Colonic mucosa (tissue), 4 donors: ENCODE data around the gene ITGB3BP. TPM values are rescaled to one million over a fixed set of nuclear protein-coding genes. Genes with fewer than 3 reads are reported as not detected.

Experiments used
- DNase-seq: peaks from one replicate; pipeline ENCODE4 v3.0.0-alpha.2; 2020
- H3K27ac ChIP-seq: fragments of 200-600 bp; one replicate; pipeline ENCODE4 v1.8.0; 2021
- H3K27me3 ChIP-seq: fragments of 200-600 bp; one replicate; pipeline ENCODE4 v1.8.0; 2021
- H3K36me3 ChIP-seq: fragments of 200-600 bp; one replicate; pipeline ENCODE4 v1.8.0; 2021
- H3K4me1 ChIP-seq: fragments of 200-600 bp; one replicate; pipeline ENCODE4 v1.8.0; 2021; ENCODE audit warnings: mild to moderate bottlenecking
- H3K4me3 ChIP-seq: fragments of 200-600 bp; one replicate; pipeline ENCODE4 v1.8.0; 2021
- H3K9ac ChIP-seq, 2 donors: one replicate each; pipeline ENCODE4 v1.7.0; 2013; ENCODE audit warnings: control low read depth in 2 of 2, low read depth in 2 of 2, low read length in 2 of 2
- H3K9me3 ChIP-seq: fragments of 200-600 bp; one replicate; pipeline ENCODE4 v1.8.0; 2021
- intact Hi-C: fragments of 100-400 bp; cut with DNase I; formaldehyde crosslinking; loops from one replicate; pipeline ENCODE4 v1.14.1; 2022
- total RNA-seq, 2 donors: library from RNA; stranded (reverse); fragmentation: NEBNext Ultra II Directional in 1 of 2; extraction: Animal tissue kit (Norgen Biotek cat#: 25700) in 1 of 2; gene quantifications; one replicate each; pipeline ENCODE4 v1.2.1, GENCODE V29; 2021
- TF ChIP-seq, protein P1 (sequence below): fragments of 200-600 bp; IDR thresholded peaks from one replicate; pipeline ENCODE4 v1.8.0; 2022; ENCODE audit warnings: antibody characterized with exemption, mild to moderate bottlenecking
- donor health status: healthy.
- donor health status: DM: no; HTN: no; CAD: no.
- donor health status: DM: no; HTN: no; CAD: no.

ITGB3BP gene
- total RNA-seq, 2 donors from 2014 or later, result 14.5 to 19.7 TPM

DNA sequence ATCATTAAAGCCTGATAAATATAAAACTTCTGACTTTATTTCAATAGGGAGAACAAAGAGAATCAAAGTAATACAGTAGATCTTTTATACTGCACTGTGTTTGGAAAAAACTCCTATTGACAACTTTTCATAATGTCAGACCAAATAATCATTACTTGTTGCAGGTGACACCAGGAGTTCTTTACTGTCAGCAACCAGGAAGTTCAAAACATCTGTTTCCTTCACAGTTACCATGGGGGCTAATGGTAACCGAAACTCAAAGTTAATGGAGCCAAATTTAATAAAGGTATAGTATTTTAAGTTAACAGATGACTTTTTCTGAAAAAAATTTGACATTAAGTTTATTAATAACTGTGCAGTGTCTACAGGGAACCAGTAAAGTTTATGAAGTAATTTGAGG is 10.9 kb upstream of the ITGB3BP start:
- H3K36me3 ChIP-seq, result no peaks in the 10 kb centered on the region
- TF ChIP-seq, protein P1, sequence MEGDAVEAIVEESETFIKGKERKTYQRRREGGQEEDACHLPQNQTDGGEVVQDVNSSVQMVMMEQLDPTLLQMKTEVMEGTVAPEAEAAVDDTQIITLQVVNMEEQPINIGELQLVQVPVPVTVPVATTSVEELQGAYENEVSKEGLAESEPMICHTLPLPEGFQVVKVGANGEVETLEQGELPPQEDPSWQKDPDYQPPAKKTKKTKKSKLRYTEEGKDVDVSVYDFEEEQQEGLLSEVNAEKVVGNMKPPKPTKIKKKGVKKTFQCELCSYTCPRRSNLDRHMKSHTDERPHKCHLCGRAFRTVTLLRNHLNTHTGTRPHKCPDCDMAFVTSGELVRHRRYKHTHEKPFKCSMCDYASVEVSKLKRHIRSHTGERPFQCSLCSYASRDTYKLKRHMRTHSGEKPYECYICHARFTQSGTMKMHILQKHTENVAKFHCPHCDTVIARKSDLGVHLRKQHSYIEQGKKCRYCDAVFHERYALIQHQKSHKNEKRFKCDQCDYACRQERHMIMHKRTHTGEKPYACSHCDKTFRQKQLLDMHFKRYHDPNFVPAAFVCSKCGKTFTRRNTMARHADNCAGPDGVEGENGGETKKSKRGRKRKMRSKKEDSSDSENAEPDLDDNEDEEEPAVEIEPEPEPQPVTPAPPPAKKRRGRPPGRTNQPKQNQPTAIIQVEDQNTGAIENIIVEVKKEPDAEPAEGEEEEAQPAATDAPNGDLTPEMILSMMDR, result no peak
- no peak overlapping the region for H3K9ac ChIP-seq
- DNase-seq, result no peak
- no peaks in the 10 kb centered on the region for H3K27me3 ChIP-seq
- intact Hi-C loops, result no loop called here
- H3K4me3 ChIP-seq, result no peak overlapping the region
- no peaks in the 10 kb centered on the region for H3K4me1 ChIP-seq
- H3K27ac ChIP-seq, result no peak overlapping the region
- H3K9me3 ChIP-seq, result no peaks in the 10 kb centered on the region

DNA sequence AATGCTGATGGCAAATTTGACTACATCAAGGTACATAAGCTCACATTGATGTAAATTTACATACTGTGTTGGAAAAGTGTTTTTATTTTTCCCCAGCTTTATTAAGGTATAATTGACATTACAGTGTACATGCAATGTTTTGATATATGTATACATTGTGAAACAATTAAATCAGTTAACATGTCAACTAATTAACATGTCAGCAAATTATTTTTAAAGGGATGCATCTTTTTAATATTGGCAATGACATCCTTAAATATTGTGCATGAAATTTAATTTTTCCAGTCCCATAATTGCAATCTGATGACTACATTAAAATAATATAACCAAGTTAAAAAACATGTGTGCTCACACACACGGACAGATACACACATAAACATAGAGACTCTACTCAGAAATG is 9.7 kb upstream of the ITGB3BP start:
- Histone ChIP-seq H3K27me3 (no peaks in the 10 kb centered on the region), H3K27ac (no peak overlapping the region), H3K36me3 (no peaks in the 10 kb centered on the region), H3K4me3 (no peak overlapping the region), H3K4me1 (no peaks in the 10 kb centered on the region), H3K9me3 (no peaks in the 10 kb centered on the region), H3K9ac (no peak overlapping the region)
- TF ChIP-seq, protein P1, result no peak
- no peak for DNase-seq
- intact Hi-C loops, result no loop called here

DNA sequence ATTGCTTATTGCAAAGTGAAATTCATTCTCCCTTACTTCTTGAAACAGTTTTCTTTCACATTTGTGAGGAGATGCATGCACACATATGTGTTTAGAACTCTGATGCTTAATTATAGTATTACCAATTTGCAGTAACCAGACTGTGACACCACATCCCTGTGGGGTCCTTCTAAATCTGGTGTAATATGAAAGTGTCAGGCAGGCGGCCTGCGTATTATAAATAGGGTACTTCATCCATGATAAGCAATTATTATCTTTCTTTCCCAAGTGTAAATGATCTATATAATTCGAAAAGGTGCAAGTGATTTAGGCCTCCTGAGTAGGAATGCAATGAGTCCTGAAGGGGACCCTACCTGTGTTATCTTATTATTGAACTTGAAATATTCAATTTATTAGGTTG is 1.2 kb upstream of the ITGB3BP start:
- H3K27ac ChIP-seq, result peak overlapping the region; percentile 90
- no peak for DNase-seq
- H3K9ac ChIP-seq, result peak overlapping the region in 1 of 2 donors; percentile 89
- H3K4me1 ChIP-seq, result peaks cover 2% of the 10 kb centered on the region
- no peaks in the 10 kb centered on the region for H3K27me3 ChIP-seq
- intact Hi-C loops, result loop anchor here (10.0 kb wide), 1 partner anchor 209 kb away; no protein-coding TSS in a partner anchor
- H3K4me3 ChIP-seq, result peak overlapping the region; percentile 48
- TF ChIP-seq, protein P1, result no peak
- H3K9me3 ChIP-seq, result no peaks in the 10 kb centered on the region
- no peaks in the 10 kb centered on the region for H3K36me3 ChIP-seq

DNA sequence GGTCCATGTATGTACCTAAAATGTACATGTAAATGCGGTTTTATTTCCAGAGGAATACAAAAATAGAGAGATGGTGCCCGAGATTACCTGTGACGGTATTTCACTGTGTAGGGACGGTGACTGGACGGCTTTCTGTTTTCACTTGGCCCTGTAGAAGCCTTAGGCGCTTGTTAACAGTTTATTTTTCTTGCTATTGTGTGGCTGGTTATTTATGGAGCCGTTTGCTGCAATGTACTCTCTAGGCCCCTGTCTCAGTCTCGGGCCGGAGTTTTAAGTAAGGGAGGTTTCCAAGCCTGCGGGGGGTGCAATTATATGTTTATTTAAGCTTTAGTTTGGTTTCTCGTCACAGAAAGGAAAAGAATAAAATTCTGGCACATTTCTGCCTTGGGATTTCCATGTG is 713 bp upstream of the ITGB3BP start:
- Histone ChIP-seq H3K4me3 (peak overlapping the region; percentile 48), H3K36me3 (no peaks in the 10 kb centered on the region), H3K27ac (peak overlapping the region; percentile 90), H3K9ac (peak overlapping the region; percentile 64 to 89), H3K4me1 (peaks cover 2% of the 10 kb centered on the region), H3K9me3 (no peaks in the 10 kb centered on the region), H3K27me3 (no peaks in the 10 kb centered on the region)
- intact Hi-C loops, result loop anchor here (10.0 kb wide), 1 partner anchor 209 kb away; no protein-coding TSS in a partner anchor
- peak; percentile 22 for DNase-seq
- TF ChIP-seq, protein P1, result no peak

DNA sequence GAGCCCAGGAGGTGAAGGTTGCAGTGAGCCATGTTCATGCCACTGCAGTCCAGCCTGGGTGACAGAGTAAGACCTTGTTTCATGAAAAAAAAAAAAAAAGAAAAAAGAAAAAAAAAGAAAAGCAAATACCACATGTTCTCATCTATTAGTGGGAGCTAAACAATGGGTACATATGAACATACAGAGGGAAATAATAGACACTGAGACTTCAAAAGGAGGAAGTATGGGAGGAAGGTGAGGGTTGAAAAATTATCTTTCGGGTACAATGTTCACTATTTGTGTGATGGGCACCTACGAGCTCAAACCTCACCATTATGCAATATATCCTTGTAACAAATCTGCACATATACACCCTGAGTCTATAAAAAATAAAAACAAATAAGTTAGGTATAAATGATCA is 6.4 kb downstream of the ITGB3BP start:
- no peaks in the 10 kb centered on the region for H3K4me1 ChIP-seq
- intact Hi-C loops, result no loop called here
- H3K9ac ChIP-seq, result no peak overlapping the region
- no peak overlapping the region for H3K27ac ChIP-seq
- no peaks in the 10 kb centered on the region for H3K36me3 ChIP-seq
- H3K4me3 ChIP-seq, result no peak overlapping the region
- no peaks in the 10 kb centered on the region for H3K9me3 ChIP-seq
- TF ChIP-seq, protein P1, result no peak
- H3K27me3 ChIP-seq, result no peaks in the 10 kb centered on the region
- DNase-seq, result no peak
